Upper lobe of right lung (tissue), 1 donor: ENCODE measurements around the gene MAML3. TPM values are rescaled to one million over a fixed set of nuclear protein-coding genes. Genes with fewer than 3 reads are reported as not detected.
A peak's percentile ranks its signal among the peaks of the same experiment; 100 is the strongest.

Experiments used
- ATAC-seq: fragments of 200-7000 bp; cut with Tn5 transposase; one replicate; pipeline ENCODE4 v1.9.1; 2020; ENCODE audit warnings: mild to moderate bottlenecking, moderate library complexity
- DNase-seq: peaks from one replicate; pipeline ENCODE4 v3.0.0-alpha.2; 2020
- H3K27ac ChIP-seq: fragments of 200-600 bp; one replicate; pipeline ENCODE4 v1.8.0; 2022
- H3K27me3 ChIP-seq: fragments of 200-600 bp; one replicate; pipeline ENCODE4 v1.8.0; 2022; ENCODE audit warnings: mild to moderate bottlenecking
- H3K36me3 ChIP-seq: fragments of 200-600 bp; one replicate; pipeline ENCODE4 v1.8.0; 2022
- H3K4me1 ChIP-seq: fragments of 200-600 bp; one replicate; pipeline ENCODE4 v1.8.0; 2022
- H3K4me3 ChIP-seq: fragments of 200-600 bp; one replicate; pipeline ENCODE4 v1.8.0; 2022; ENCODE audit warnings: mild to moderate bottlenecking
- H3K9me3 ChIP-seq: fragments of 200-600 bp; one replicate; pipeline ENCODE4 v1.8.0; 2022
- intact Hi-C: fragments of 100-400 bp; cut with DNase I; formaldehyde crosslinking; loops from one replicate; pipeline ENCODE4 v1.11.0; 2022
- total RNA-seq: library from RNA; stranded (reverse); fragmentation: NEBNext Ultra II Directional; extraction: Animal tissue kit (Norgen Biotek cat#: 25700); gene quantifications from one replicate; pipeline ENCODE4 v1.2.1, GENCODE V29; 2021
- TF ChIP-seq, protein P1 (sequence below): fragments of 200-600 bp; IDR thresholded peaks from one replicate; pipeline ENCODE4 v1.8.0; 2022; ENCODE audit warnings: antibody characterized with exemption
- donor health status: DM: no; HTN: yes; CAD: no; lungs with severe emphysema.

MAML3 gene
- total RNA-seq, 1 donor from 2014 or later: 13.1 TPM

DNA sequence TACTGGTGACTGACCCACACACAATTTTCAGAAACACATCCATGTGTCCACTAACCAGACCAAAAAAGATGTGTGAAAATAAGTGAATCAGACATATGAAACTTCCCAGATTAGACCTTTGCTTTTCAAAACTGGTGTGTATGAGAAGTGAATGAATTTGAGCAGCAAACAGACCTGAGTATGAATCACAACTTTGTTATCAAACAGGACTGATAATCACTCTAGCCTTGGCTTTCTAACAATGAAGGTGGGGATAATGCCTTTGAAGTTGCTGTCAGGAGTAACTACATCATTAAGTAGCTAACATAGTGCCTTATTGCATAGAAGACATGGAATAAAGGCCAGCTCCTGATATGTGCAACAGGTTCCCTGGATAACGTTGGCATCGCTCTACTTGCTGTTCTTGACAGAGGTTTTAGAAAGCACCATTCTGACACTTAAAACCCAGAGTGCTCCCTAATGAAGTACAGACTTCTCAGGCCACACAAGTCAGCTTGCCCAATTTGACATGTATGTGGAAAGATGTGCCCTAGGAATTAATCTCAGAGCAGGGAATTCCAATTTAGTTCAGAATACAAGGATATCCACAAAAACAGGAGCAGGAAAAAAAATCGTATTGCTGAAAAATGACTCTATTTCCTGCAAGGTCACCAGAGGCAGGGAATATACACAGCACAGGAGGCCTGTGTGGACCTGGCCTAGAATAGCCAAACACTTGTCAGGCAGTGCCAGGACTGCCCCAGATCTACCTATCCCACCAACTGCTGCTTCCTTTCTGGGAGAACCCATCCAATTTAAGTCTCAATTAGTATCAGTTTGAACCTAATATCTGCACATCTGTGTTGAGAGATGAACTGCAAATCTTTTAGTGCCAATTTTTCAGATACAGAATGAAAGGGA is 87.7 kb downstream of the MAML3 start:
- H3K27ac ChIP-seq: no peak overlapping the region
- intact Hi-C loops: no loop called here

DNA sequence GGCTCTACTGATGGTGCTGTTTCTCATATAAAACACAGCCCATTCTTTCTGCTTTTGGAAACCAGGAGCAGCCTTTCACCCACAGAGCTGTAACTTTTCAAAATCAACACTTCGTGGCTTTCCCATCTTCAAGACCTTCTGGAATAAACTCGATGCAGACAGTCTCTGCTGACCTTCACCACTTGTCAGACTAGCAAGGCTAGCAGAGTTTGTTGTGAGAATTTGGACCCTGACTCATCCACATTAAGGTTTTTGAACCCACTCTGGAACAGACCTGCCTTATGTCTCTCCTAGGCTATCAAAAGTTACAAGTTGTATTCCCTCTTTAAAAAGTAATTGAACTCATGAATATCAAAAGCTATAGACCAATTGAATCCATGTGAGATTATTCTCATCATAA is 88.6 kb downstream of the MAML3 start:
- Histone ChIP-seq H3K27me3 (no peaks in the 10 kb centered on the region), H3K4me3 (no peak overlapping the region), H3K9me3 (no peaks in the 10 kb centered on the region), H3K36me3 (no peaks in the 10 kb centered on the region), H3K27ac (no peak overlapping the region), H3K4me1 (peaks cover 17% of the 10 kb centered on the region)
- ATAC-seq: no peak
- intact Hi-C loops: no loop called here
- DNase-seq: no peak
- TF ChIP-seq, protein P1, sequence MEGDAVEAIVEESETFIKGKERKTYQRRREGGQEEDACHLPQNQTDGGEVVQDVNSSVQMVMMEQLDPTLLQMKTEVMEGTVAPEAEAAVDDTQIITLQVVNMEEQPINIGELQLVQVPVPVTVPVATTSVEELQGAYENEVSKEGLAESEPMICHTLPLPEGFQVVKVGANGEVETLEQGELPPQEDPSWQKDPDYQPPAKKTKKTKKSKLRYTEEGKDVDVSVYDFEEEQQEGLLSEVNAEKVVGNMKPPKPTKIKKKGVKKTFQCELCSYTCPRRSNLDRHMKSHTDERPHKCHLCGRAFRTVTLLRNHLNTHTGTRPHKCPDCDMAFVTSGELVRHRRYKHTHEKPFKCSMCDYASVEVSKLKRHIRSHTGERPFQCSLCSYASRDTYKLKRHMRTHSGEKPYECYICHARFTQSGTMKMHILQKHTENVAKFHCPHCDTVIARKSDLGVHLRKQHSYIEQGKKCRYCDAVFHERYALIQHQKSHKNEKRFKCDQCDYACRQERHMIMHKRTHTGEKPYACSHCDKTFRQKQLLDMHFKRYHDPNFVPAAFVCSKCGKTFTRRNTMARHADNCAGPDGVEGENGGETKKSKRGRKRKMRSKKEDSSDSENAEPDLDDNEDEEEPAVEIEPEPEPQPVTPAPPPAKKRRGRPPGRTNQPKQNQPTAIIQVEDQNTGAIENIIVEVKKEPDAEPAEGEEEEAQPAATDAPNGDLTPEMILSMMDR: no peak

More for the DNA sequence above, 87.7 kb downstream of the MAML3 start:
- H3K36me3 ChIP-seq: no peaks in the 10 kb centered on the region
- ATAC-seq (no peak), DNase-seq (no peak)
- H3K4me3 ChIP-seq: no peak overlapping the region
- no peaks in the 10 kb centered on the region for H3K27me3 ChIP-seq
- H3K9me3 ChIP-seq: no peaks in the 10 kb centered on the region
- TF ChIP-seq, protein P1: no peak
- peaks cover 25% of the 10 kb centered on the region for H3K4me1 ChIP-seq

DNA sequence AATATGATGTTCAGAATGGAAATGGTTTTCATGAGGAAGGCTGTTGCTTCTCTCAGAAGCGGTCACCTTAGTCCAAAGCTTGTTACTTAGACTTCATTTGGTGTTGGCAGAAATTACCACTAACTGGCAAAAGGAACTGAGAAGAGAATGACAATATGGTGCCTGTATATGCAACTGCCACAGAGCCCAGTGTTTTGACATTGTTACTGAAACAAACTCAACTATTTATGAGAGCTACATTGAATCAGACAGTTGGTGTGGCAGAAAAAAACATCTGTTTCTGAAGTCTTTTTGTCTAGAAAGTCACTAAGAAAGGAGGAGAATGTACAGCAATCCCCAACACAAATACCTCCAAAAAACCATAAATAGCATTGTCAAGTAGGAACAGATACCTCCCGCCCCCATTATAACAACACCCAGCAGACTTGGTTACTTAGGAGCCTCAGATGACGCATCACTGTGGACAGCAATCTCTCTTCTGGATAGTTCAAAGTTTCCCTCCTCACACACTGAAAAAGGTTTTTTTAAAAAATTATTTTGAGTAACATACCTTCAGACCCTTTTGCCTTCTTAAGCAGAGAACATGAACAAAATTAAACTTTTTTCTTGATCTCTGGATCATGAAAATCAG is 92.2 kb downstream of the MAML3 start:
- no peak overlapping the region for H3K4me3 ChIP-seq
- TF ChIP-seq, protein P1: no peak
- no peak for DNase-seq
- ATAC-seq: no peak
- H3K9me3 ChIP-seq: no peaks in the 10 kb centered on the region
- H3K27me3 ChIP-seq: no peaks in the 10 kb centered on the region
- intact Hi-C loops: no loop called here
- peak overlapping the region; percentile 24 for H3K27ac ChIP-seq
- H3K36me3 ChIP-seq: no peaks in the 10 kb centered on the region
- peaks cover 17% of the 10 kb centered on the region for H3K4me1 ChIP-seq

DNA sequence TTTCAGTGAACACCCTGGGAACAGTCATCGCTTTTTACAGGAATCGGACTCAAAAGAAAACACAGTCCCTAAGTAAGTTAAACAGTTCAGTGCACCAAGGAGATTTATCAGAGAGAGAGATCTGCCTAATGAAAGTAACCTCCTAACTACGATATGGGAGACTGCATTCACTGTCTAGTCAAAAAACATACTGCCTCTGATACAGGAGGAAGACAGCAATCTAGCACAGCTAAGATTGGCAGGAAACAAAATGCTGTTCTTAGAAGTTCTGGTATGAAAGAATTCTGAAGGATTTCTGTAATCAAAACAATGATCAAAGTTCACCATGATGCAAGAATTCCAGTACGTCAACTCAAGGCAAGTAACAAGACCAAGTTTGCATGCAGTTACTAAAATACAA is 92.8 kb downstream of the MAML3 start:
- intact Hi-C loops: no loop called here
- H3K9me3 ChIP-seq: no peaks in the 10 kb centered on the region
- peak overlapping the region; percentile 28 for H3K27ac ChIP-seq
- H3K36me3 ChIP-seq: no peaks in the 10 kb centered on the region
- H3K27me3 ChIP-seq: no peaks in the 10 kb centered on the region
- H3K4me1 ChIP-seq: peaks cover 17% of the 10 kb centered on the region
- ATAC-seq (peak; percentile 56), DNase-seq (no peak)
- TF ChIP-seq, protein P1: no peak
- no peak overlapping the region for H3K4me3 ChIP-seq

DNA sequence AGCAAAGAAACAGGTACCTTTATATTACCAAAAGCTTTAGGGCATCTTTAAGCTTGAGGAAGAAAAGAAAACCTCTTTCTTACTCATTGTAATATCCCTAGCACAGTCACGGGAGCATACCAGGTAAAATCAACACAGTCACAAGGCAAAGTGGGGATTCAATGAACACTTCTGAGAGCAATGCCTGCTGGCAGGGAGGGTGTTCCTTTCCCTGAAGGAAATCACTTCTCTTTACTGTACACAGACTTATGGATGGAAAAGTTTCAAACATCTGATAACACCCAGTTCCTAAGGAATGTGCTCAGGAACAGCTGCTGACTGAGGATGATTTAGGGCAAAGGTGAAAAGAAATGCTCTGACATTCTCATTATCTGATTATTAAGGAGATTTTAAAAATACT is 94.8 kb downstream of the MAML3 start:
- Histone ChIP-seq H3K4me3 (no peak overlapping the region), H3K9me3 (no peaks in the 10 kb centered on the region), H3K36me3 (no peaks in the 10 kb centered on the region), H3K4me1 (peaks cover 17% of the 10 kb centered on the region), H3K27ac (no peak overlapping the region), H3K27me3 (no peaks in the 10 kb centered on the region)
- TF ChIP-seq, protein P1: no peak
- intact Hi-C loops: no loop called here
- DNase-seq (no peak), ATAC-seq (peak; percentile 77)
